ENCODE measurements around the gene DGKQ.

The DGKQ gene

DNA sequence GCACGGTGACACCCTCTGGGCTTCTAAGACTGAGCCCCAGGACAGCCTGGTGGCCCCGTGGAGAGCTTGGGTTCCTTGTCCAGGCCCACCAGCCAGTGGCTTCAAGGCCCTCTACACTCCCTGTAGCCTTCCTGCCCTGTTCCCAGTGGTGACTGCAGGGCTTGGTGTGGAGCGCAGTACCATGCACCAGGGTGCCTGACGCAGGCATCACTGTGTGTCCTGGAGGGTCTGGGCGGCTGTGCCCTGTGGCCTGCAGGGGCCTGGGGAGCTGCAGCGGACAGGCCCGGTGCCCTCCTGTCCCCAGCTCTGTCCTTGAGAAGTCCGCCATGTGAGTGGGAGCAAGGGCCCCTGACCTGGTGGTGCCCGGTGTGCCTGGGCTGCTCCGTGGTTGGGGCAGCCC lies 42.4 kb upstream of the DGKQ start:
- TF ChIP-seq TAF1 (IDR thresholded peaks at IDR 0.05; ENCODE audit: borderline replicate concordance, insufficient read depth, low read length) (no peak), FOXP2 (optimal IDR thresholded peaks at IDR 0.05; ENCODE audit: borderline replicate concordance, extremely low read depth, extremely low read length, insufficient read depth) (no peak), POLR2AphosphoS5 (IDR thresholded peaks at IDR 0.05; ENCODE audit: low read depth, low read length) (no peak), SIN3A (IDR thresholded peaks at IDR 0.05; ENCODE audit: borderline replicate concordance, insufficient read depth, low read length) (no peak), REST (IDR thresholded peaks at IDR 0.05; ENCODE audit: insufficient read depth in 1 of 2, low read depth in 2 of 2, low read length in 2 of 2) (no peak)

DNA sequence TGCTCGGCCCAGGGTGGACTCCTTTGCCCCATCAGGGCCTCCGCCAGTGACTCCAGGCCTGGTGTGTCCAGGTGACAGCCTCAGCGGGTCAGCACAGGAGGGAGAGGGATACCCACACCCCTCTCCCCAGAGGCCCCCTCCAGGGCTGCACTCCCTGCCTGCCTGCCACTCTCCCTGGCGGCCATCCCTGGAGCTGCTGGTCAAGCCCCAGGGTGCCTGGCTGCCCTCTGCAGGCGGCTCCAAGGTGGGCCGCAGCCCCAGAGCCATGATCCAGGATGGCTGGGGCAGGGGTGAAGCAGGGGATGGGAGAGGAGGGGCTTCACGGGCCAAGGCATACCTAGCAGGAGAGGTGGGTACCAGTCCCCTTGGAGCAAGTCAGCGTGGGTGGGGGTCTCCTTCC lies 41.8 kb upstream of the DGKQ start:
- no peak for TF ChIP-seq REST (IDR thresholded peaks at IDR 0.05; ENCODE audit: insufficient read depth in 1 of 2, low read depth in 2 of 2, low read length in 2 of 2)
- no peak for TF ChIP-seq SIN3A (IDR thresholded peaks at IDR 0.05; ENCODE audit: borderline replicate concordance, insufficient read depth, low read length)
- no peak for TF ChIP-seq POLR2AphosphoS5 (IDR thresholded peaks at IDR 0.05; ENCODE audit: low read depth, low read length)
- no peak for TF ChIP-seq FOXP2 (optimal IDR thresholded peaks at IDR 0.05; ENCODE audit: borderline replicate concordance, extremely low read depth, extremely low read length, insufficient read depth)
- TF ChIP-seq TAF1 (IDR thresholded peaks at IDR 0.05; ENCODE audit: borderline replicate concordance, insufficient read depth, low read length), result no peak

DNA sequence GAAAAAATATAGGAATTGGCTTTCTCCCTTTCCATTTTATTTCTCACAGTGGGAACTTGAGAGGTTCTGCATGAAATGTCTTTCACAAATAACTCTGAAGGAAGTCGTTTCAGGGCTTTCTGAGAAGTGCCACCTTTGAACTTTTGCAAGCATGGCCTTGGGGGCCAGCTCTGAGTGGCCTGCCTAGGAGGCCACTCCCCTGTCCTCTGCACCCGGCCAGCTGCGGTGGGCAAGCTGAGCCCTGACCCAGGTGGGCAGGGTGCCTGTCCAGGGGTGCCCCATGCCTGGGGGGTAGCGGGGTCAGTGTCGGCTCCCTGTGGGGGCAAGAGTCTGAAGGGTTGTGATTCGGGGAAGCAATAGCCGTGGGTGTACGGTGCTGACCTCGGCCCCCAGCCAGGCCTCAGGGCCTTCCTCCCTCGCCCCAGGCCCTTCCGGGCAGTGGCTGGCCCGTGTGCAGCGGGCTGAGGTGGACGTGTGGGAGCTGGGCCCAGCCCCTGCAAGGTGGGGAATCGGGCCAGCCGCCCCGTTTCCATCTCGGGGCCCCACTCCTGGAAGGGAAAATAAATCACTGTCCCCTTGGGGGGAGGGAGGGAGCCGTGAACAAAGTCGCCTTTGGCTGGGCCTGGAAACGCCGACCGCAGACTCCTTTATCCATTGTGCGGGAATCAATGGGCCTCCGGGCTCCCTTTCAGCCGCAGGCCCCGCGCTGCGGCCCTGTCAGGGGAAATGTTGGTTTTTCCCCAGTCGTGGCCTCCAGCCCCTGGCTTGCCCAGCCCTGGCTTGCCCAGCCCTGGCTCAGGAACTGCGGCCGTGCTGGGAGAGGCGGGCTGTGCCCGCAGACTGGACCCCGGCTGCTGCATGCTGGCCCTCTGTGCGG lies 41.2 kb upstream of the DGKQ start:
- TF ChIP-seq SIN3A (IDR thresholded peaks at IDR 0.05; ENCODE audit: borderline replicate concordance, insufficient read depth, low read length) (no peak), POLR2AphosphoS5 (IDR thresholded peaks at IDR 0.05; ENCODE audit: low read depth, low read length) (no peak), REST (IDR thresholded peaks at IDR 0.05; ENCODE audit: insufficient read depth in 1 of 2, low read depth in 2 of 2, low read length in 2 of 2) (no peak), TAF1 (IDR thresholded peaks at IDR 0.05; ENCODE audit: borderline replicate concordance, insufficient read depth, low read length) (no peak), FOXP2 (optimal IDR thresholded peaks at IDR 0.05; ENCODE audit: borderline replicate concordance, extremely low read depth, extremely low read length, insufficient read depth) (no peak)

DNA sequence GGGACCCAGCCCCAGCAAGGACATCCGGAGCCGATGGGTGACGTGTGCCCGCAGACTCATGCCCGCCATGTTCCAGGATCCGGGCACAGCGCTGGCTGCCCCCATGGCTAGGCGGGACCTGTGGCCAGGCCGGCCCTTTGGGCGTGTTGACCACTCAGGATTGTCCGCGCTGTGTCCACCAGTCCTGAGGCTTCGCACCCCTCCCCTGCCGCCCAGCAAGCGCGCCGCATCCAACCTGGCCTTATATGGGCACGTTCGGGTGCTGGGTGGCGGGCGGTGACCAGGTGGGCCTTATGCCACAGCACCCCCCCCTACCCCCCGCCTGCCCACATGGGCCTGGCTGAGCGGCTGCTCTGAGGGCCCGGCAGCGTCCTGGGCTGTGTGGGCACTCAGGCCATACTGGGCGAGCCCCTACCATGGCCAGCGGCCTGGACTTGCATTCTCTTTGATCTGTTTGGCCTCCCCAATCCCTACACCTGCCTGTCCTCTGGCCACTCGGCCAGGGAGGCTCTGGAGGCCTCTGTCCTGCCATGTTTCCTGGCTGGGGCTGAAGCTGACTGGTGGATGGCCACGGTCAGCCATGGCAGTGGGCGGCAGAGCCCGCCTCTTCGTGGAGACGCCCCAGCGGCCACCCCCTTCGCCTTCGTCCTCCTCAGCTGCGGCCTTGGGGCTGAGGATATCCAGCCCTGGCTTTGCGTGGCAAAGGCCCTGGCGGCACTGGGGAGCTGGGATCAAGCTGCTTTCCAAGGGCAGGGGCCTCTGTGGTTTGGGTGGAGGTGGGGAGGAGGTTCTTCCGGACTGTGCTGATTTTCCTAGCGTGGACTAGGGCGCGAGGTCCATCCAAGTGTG lies 40.1 kb upstream of the DGKQ start:
- TF ChIP-seq REST (IDR thresholded peaks at IDR 0.05; ENCODE audit: insufficient read depth in 1 of 2, low read depth in 2 of 2, low read length in 2 of 2), result no peak
- no peak for TF ChIP-seq POLR2AphosphoS5 (IDR thresholded peaks at IDR 0.05; ENCODE audit: low read depth, low read length)
- TF ChIP-seq SIN3A (IDR thresholded peaks at IDR 0.05; ENCODE audit: borderline replicate concordance, insufficient read depth, low read length), result no peak
- TF ChIP-seq FOXP2 (optimal IDR thresholded peaks at IDR 0.05; ENCODE audit: borderline replicate concordance, extremely low read depth, extremely low read length, insufficient read depth), result no peak
- TF ChIP-seq TAF1 (IDR thresholded peaks at IDR 0.05; ENCODE audit: borderline replicate concordance, insufficient read depth, low read length), result no peak
